ENCODE measurements around the gene USP3.

The USP3 gene

DNA sequence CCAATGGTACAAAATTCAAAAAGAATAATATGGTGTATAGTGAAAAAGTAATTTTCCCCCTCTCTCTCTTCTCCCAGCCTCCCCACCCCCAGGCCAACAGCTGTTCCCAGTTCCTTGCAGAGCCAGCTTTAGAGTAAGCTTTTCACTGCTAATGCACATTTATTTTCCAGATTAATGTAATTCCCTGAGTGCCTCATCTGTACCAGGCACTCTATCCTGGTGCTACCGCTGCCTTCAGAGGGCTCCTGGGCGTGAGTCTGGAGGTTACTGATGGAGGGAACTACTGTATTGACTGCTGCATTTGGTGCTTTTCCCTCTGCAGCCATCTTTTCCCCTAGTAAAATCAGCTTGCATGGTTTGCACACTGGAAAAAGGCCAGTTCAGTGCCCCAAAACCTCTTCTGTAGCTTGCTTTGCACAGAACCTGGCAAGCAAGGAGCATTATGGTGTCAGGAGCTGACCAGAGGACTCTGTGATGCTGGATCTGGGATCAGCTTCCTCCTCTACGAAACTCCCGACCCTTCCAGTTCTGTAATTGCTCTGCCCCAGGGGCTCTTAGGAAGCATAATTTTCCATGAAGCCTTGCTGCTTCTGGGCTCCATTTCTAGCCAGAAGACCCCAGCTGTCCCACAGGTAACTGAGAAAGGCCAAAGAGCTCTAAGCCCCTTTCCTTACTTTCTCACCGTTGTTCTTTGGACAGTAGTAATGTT lies 8.5 kb upstream of the USP3 start:
- Histone ChIP-seq H2AFZ (ENCODE audit: low read depth, low read length, severe bottlenecking) (no peak overlapping the region), H3K9me2 (replicated peaks; ENCODE audit: insufficient read depth, low read length) (no peaks in the 10 kb centered on the region), H3K27ac (ENCODE audit: low read depth, low read length) (no peak overlapping the region), H4K20me1 (ENCODE audit: low read depth, low read length) (no peaks in the 10 kb centered on the region), H3K27me3 (ENCODE audit: low read length) (no peaks in the 10 kb centered on the region), H3K79me2 (ENCODE audit: insufficient read depth, low read length) (no peaks in the 10 kb centered on the region), H3K9me3 (ENCODE audit: insufficient read depth, low read length) (no peaks in the 10 kb centered on the region), H3K4me3 (ENCODE audit: insufficient read depth, low read length, poor library complexity, severe bottlenecking) (no peak overlapping the region), H3K9ac (ENCODE audit: low read length) (no peak overlapping the region), H3K4me2 (ENCODE audit: low read depth, low read length, poor library complexity, severe bottlenecking) (no peak overlapping the region), H3K36me3 (ENCODE audit: low read length) (no peaks in the 10 kb centered on the region), H3F3A (ENCODE audit: insufficient read depth) (0 out of 2 replicates have a peak, but pooled peaks cover 6% of the 10 kb centered on the region)
- TF ChIP-seq, protein P1, sequence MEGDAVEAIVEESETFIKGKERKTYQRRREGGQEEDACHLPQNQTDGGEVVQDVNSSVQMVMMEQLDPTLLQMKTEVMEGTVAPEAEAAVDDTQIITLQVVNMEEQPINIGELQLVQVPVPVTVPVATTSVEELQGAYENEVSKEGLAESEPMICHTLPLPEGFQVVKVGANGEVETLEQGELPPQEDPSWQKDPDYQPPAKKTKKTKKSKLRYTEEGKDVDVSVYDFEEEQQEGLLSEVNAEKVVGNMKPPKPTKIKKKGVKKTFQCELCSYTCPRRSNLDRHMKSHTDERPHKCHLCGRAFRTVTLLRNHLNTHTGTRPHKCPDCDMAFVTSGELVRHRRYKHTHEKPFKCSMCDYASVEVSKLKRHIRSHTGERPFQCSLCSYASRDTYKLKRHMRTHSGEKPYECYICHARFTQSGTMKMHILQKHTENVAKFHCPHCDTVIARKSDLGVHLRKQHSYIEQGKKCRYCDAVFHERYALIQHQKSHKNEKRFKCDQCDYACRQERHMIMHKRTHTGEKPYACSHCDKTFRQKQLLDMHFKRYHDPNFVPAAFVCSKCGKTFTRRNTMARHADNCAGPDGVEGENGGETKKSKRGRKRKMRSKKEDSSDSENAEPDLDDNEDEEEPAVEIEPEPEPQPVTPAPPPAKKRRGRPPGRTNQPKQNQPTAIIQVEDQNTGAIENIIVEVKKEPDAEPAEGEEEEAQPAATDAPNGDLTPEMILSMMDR (IDR thresholded peaks at IDR 0.05; ENCODE audit: insufficient read depth, low read length, poor library complexity, severe bottlenecking), result no peak

DNA sequence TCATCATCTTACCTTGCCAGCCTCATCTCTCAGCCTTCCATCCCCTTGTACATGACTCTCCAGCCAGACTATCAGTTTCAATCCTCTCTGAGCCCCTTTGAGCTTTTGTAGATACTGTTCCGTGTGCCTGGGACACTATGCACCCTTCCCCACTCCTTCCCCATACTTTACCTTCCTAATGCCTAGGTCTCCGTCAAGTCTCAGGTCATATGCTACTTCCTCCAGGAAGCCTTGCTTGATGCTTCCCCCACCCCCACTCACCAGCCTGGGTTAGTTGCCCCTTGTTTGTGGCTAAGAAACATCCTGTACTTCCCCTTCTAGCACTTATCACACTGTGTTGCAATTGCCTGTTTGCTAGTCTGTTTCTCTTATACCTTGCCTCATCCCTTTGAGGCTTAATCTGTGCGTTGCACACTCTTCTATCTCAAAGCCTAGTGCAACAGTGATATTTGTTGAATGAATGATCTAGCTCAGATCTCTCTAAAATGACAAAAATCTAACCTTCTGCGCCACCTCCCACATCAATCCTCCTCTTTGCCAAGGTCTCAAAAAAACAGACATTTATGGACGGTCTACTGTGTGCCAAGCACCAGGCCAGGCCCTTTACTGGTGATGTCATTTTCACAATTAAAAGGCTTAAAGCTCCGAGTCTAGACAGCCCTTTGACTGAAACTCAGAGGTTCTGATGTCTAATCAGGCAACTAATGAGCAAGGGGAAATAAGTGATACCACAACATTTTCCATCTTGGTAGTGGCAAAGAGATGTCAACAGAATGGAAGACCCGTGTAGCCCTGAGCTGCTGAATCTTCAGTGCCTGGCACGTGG lies 6.5 kb upstream of the USP3 start:
- Histone ChIP-seq H3K79me2 (ENCODE audit: insufficient read depth, low read length) (no peaks in the 10 kb centered on the region), H3K4me2 (ENCODE audit: low read depth, low read length, poor library complexity, severe bottlenecking) (peak overlapping the region; percentile 22)

DNA sequence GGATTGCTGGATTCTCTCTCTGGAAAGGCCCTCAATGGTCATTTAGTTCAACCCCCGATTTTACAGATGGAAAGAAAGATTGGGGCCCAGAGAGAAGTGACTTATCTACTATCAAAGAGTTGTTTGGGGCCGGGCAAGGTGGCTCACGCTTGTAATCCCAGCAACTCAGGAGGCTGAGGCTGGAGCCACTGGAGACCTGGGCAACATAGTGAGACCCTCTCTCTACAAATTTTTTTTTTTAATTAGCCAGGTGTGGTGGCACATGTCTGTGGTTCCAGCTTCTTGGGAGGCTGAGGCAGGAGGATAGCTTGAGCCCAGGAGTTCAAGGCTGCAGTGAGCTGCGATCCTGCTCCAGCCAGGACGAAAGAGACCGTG lies 5.2 kb upstream of the USP3 start:
- no peak overlapping the region for H2AFZ ChIP-seq (ENCODE audit: low read depth, low read length, severe bottlenecking)
- no peak overlapping the region for H3K4me3 ChIP-seq (ENCODE audit: insufficient read depth, low read length, poor library complexity, severe bottlenecking)
- no peaks in the 10 kb centered on the region for H4K20me1 ChIP-seq (ENCODE audit: low read depth, low read length)
- TF ChIP-seq, protein P1 (IDR thresholded peaks at IDR 0.05; ENCODE audit: insufficient read depth, low read length, poor library complexity, severe bottlenecking), result no peak
- TF ChIP-seq EZH2phosphoT487 (conservative IDR thresholded peaks at IDR 0.05; ENCODE audit: low read length), result no peak
- no peaks in the 10 kb centered on the region for H3K36me3 ChIP-seq (ENCODE audit: low read length)
- H3K27me3 ChIP-seq (ENCODE audit: low read length), result no peaks in the 10 kb centered on the region
- no peaks in the 10 kb centered on the region for H3K79me2 ChIP-seq (ENCODE audit: insufficient read depth, low read length)
- H3K27ac ChIP-seq (ENCODE audit: low read depth, low read length), result no peak overlapping the region
- 0 out of 2 replicates have a peak, but pooled peaks cover 6% of the 10 kb centered on the region for H3F3A ChIP-seq (ENCODE audit: insufficient read depth)
- H3K9me2 ChIP-seq (replicated peaks; ENCODE audit: insufficient read depth, low read length), result no peaks in the 10 kb centered on the region
- no peak overlapping the region for H3K9ac ChIP-seq (ENCODE audit: low read length)
- H3K4me2 ChIP-seq (ENCODE audit: low read depth, low read length, poor library complexity, severe bottlenecking), result no peak overlapping the region
- H3K9me3 ChIP-seq (ENCODE audit: insufficient read depth, low read length), result no peaks in the 10 kb centered on the region

More for the DNA sequence above, 6.5 kb upstream of the USP3 start:
- H3K36me3 ChIP-seq (ENCODE audit: low read length), result no peaks in the 10 kb centered on the region
- TF ChIP-seq, protein P1 (IDR thresholded peaks at IDR 0.05; ENCODE audit: insufficient read depth, low read length, poor library complexity, severe bottlenecking), result no peak
- TF ChIP-seq EZH2phosphoT487 (conservative IDR thresholded peaks at IDR 0.05; ENCODE audit: low read length), result no peak
- peak overlapping the region; percentile 9; the same call in 1 of the 2 replicates for H3K9ac ChIP-seq (ENCODE audit: low read length)
- H3F3A ChIP-seq (ENCODE audit: insufficient read depth), result 0 out of 2 replicates have a peak, but pooled peaks cover 6% of the 10 kb centered on the region
- peak overlapping the region; percentile 37 for H3K27ac ChIP-seq (ENCODE audit: low read depth, low read length)
- H3K9me2 ChIP-seq (replicated peaks; ENCODE audit: insufficient read depth, low read length), result no peaks in the 10 kb centered on the region
- no peaks in the 10 kb centered on the region for H3K27me3 ChIP-seq (ENCODE audit: low read length)
- no peak overlapping the region for H3K4me3 ChIP-seq (ENCODE audit: insufficient read depth, low read length, poor library complexity, severe bottlenecking)
- no peaks in the 10 kb centered on the region for H3K9me3 ChIP-seq (ENCODE audit: insufficient read depth, low read length)
- H2AFZ ChIP-seq (ENCODE audit: low read depth, low read length, severe bottlenecking), result peak overlapping the region; percentile 1
- no peaks in the 10 kb centered on the region for H4K20me1 ChIP-seq (ENCODE audit: low read depth, low read length)
